ENCODE data around the gene MBD5. TPM values are rescaled to one million over a fixed set of nuclear protein-coding genes. Genes with fewer than 3 reads are reported as not detected.

The MBD5 gene
- total and polyA plus RNA-seq, 11 donors = 6.8 to 44.4 (median 24.9) TPM

- DNase-seq = no peak
- WGBS, 4 donors = 85 to 95% (median 94%) methylated on average over 5 of the region's 5 CpGs
These were observed 537.0 kb downstream of the MBD5 start for GRCh38 chr2:148557844-148558436.

GRCh38 chr2:148560496-148560895, 539.6 kb downstream of the MBD5 start:
- ATAC-seq (no peak), DNase-seq (no peak)
- H3K4me3 ChIP-seq = no peak overlapping the region
- 63 to 70% (median 65%) methylated on average over 3 to 5 of the region's 5 CpGs for WGBS, 4 donors
- H3K27ac ChIP-seq = no peak overlapping the region
- peaks cover 0 to 8% (median 0%) of the 10 kb centered on the region in 9 donors for H3K27me3 ChIP-seq
- TF ChIP-seq POLR2A (IDR thresholded peaks at IDR 0.05) = no peak
- TF ChIP-seq, protein P1, sequence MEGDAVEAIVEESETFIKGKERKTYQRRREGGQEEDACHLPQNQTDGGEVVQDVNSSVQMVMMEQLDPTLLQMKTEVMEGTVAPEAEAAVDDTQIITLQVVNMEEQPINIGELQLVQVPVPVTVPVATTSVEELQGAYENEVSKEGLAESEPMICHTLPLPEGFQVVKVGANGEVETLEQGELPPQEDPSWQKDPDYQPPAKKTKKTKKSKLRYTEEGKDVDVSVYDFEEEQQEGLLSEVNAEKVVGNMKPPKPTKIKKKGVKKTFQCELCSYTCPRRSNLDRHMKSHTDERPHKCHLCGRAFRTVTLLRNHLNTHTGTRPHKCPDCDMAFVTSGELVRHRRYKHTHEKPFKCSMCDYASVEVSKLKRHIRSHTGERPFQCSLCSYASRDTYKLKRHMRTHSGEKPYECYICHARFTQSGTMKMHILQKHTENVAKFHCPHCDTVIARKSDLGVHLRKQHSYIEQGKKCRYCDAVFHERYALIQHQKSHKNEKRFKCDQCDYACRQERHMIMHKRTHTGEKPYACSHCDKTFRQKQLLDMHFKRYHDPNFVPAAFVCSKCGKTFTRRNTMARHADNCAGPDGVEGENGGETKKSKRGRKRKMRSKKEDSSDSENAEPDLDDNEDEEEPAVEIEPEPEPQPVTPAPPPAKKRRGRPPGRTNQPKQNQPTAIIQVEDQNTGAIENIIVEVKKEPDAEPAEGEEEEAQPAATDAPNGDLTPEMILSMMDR (IDR thresholded peaks at IDR 0.05) = no peak
- peaks cover 0 to 3% (median 0%) of the 10 kb centered on the region in 12 donors for H3K9me3 ChIP-seq
- H3K36me3 ChIP-seq = no peaks in the 10 kb centered on the region
- intact Hi-C loops (cut with DNase I) = loop anchor here in 6 of 10 donors (10.0 kb wide), 3 partner anchors 74 to 434 kb away; no protein-coding TSS in a partner anchor
- H3K4me1 ChIP-seq = no peaks in the 10 kb centered on the region

More at GRCh38 chr2:148557844-148558436, 537.0 kb downstream of the MBD5 start:
- ATAC-seq = no peak
- Histone ChIP-seq H3K27ac (no peak overlapping the region), H3K4me3 (no peak overlapping the region), H3K36me3 (no peaks in the 10 kb centered on the region), H3K9me3 (peaks cover 0 to 3% (median 0%) of the 10 kb centered on the region in 12 donors), H3K4me1 (peaks cover 0 to 12% (median 0%) of the 10 kb centered on the region in 12 donors), H3K27me3 (peaks cover 0 to 8% (median 0%) of the 10 kb centered on the region in 9 donors)
- TF ChIP-seq, protein P1 (IDR thresholded peaks at IDR 0.05) = no peak
- TF ChIP-seq POLR2A (IDR thresholded peaks at IDR 0.05) = no peak
- intact Hi-C loops (cut with DNase I) = no loop called here

GRCh38 chr2:148561389-148561788, 540.5 kb downstream of the MBD5 start:
- H3K4me3 ChIP-seq = no peak overlapping the region
- no peaks in the 10 kb centered on the region for H3K36me3 ChIP-seq
- WGBS, 4 donors = 58 to 62% (median 60%) methylated on average over 14 of the region's 14 CpGs
- H3K27ac ChIP-seq = no peak overlapping the region
- peaks cover 0 to 3% (median 0%) of the 10 kb centered on the region in 12 donors for H3K9me3 ChIP-seq
- TF ChIP-seq POLR2A (IDR thresholded peaks at IDR 0.05) = no peak
- TF ChIP-seq, protein P1 (IDR thresholded peaks at IDR 0.05) = no peak
- ATAC-seq (no peak), DNase-seq (no peak)
- H3K27me3 ChIP-seq = peaks cover 0 to 8% (median 0%) of the 10 kb centered on the region in 9 donors
- H3K4me1 ChIP-seq = no peaks in the 10 kb centered on the region
- intact Hi-C loops (cut with DNase I) = loop anchor here in 6 of 10 donors (10.0 kb wide), 3 partner anchors 73 to 433 kb away; no protein-coding TSS in a partner anchor

DNA sequence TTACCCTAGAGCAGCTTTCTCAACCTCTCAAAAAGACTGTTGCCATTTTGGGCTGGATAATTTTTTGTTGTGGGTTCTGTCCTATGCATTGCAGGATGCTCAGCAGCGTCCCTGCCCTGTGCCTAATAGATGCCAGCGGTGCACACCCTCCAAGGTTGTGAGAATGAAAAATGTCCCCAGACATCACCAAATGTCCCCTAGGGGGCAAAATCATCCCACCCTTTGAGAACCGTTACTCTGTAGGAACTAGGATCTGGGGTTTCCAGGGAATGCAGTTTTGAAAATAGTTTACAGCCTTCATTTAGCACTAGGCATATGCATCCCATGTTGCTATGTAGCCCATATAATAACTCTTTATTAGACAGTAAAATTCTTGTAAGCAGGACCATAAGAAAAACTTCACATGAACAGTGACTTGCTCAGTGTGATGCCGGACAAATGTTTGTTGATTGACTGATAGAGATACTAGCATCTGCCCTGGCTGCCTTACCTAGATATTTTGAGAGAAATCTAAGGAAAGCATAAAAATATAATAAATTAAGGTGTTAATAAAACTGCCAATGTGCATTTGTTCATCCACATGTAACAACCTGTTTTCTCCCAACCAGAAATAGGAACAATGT, 544.5 kb downstream of the MBD5 start:
- intact Hi-C loops (cut with DNase I) = loop anchor here in 8 of 10 donors (5.0 to 10.0 kb wide), 4 partner anchors 69 to 429 kb away; no protein-coding TSS in a partner anchor
- Histone ChIP-seq H3K27ac (no peak overlapping the region), H3K36me3 (no peaks in the 10 kb centered on the region), H3K4me1 (no peaks in the 10 kb centered on the region), H3K9me3 (no peaks in the 10 kb centered on the region), H3K4me3 (no peak overlapping the region), H3K27me3 (peaks cover 0 to under 1% (median 0%) of the 10 kb centered on the region in 9 donors)
- WGBS, 4 donors = 53 to 68% (median 54%) methylated on average over 4 of the region's 4 CpGs
- TF ChIP-seq POLR2A (IDR thresholded peaks at IDR 0.05) = no peak
- TF ChIP-seq, protein P1 (IDR thresholded peaks at IDR 0.05) = peak in 11 of 12 donors; percentile 14 to 55 (median 30)
- no peak for DNase-seq
- peak in 3 of 4 donors; percentile 42 to 59 (median 44) for ATAC-seq
